Dendritic cell treated with granulocyte-macrophage colony-stimulating factor and Interleukin-4, amounts not matched to agents 40 ng/mL and 50 ng/mL, for 4 days (primary cell): ENCODE data around the gene KLHL26.
A peak's percentile ranks its signal among the peaks of the same experiment; 100 is the strongest.
"Not testable (repeated sequence)": the region's sequence is repeated elsewhere in the genome, so short reads cannot be mapped to it uniquely, and the experiment has no call there.

ENCODE experiments used
- H3K27ac Mint-ChIP-seq: one replicate; pipeline ENCODE4 v1.8.0; 2022; ENCODE audit warnings: mild to moderate bottlenecking, mixed read lengths
- H3K27me3 Mint-ChIP-seq: one replicate; pipeline ENCODE4 v1.8.0; 2022; ENCODE audit warnings: mild to moderate bottlenecking, mixed read lengths
- H3K36me3 Mint-ChIP-seq: one replicate; pipeline ENCODE4 v1.8.0; 2022; ENCODE audit warnings: low read depth, mixed read lengths
- H3K4me1 Mint-ChIP-seq: one replicate; pipeline ENCODE4 v1.8.0; 2022; ENCODE audit warnings: low read depth, mixed read lengths
- H3K4me3 Mint-ChIP-seq: one replicate; pipeline ENCODE4 v1.8.0; 2022; ENCODE audit warnings: mild to moderate bottlenecking, moderate library complexity, mixed read lengths
- H3K9me3 Mint-ChIP-seq: one replicate; pipeline ENCODE4 v1.8.0; 2022; ENCODE audit warnings: mixed read lengths
- intact Hi-C: fragments of 100-400 bp; cut with micrococcal nuclease; formaldehyde crosslinking; loops from one replicate; pipeline ENCODE4 v1.15.0; 2022

The KLHL26 gene

GRCh38 chr19:18636969-18637629 lies at the start of gene KLHL26:
TSS of gene KLHL26 (plus strand) at chr19:18637028. CDS start at chr19:18637055, 27 bp downstream.
- peak within 1 kb of the TSS; percentile 87 for H3K4me3 Mint-ChIP-seq
- peaks cover 5% of the 10 kb centered on the region for H3K36me3 Mint-ChIP-seq
- no peaks in the 10 kb centered on the region for H3K9me3 Mint-ChIP-seq
- H3K27me3 Mint-ChIP-seq, result peaks cover 24% of the 10 kb centered on the region
- peak within 1 kb of the TSS; percentile 88 for H3K27ac Mint-ChIP-seq
- intact Hi-C loops, result loop anchor here (1.0 to 2.0 kb wide), 2 partner anchors 46 to 115 kb away; partner anchors contain the start of genes CRTC1 and ELL
- peaks cover 40% of the 10 kb centered on the region for H3K4me1 Mint-ChIP-seq

DNA sequence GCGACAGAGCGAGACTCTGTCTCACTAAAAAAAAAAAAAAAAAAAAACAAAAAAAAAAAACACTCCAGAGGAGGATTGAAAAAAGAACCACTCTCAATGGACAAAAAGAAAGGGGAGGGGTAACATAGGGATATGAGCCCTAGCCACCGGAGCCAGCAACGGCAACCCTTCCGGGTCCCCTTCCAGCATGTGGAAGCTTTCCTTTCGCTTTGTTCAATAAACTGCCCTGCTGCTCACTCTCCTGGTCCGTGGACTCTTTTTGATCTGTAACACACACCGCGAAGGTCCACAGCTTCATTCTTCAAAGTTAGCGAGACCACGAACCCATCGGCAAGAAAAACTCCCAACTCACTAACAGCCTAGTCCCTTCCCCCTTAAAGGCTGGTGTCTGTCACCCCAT lies 49.3 kb upstream of the KLHL26 start:
- H3K27ac Mint-ChIP-seq, result peak overlapping the region; percentile 91
- H3K36me3 Mint-ChIP-seq, result peaks cover 36% of the 10 kb centered on the region
- H3K9me3 Mint-ChIP-seq, result no peaks in the 10 kb centered on the region

DNA sequence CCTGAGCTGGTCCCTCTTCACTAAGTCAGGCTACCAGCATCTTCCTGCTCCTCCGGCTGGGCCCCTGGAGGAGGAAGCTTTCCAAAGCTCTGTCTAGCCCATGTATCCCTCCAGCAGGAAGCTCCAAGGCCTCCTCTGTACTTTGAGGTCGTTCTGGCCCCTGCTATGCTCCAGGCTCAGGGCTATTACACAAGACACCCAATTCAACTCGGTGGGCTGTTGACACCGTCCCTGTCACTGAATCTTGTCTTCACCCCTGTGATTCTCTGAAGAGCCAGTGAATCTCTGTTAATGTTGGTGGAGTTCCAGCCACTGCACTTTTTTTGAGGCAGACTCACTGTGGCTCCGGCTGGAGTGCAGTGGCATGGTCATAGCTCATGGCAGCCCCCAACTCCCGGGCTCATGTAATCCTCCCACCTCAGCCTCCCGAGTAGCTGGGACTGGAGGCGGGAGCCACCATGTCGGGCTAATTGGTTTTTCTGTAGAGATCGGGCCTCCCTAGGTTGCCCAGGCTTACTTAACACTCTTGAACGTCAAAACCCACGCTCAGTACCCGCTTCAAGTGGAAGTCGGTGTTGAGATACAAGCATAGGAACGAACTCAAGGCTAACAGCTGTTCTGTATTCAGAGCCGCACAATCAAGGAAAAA lies 48.7 kb upstream of the KLHL26 start:
- Mint-ChIP-seq H3K36me3 (peaks cover 41% of the 10 kb centered on the region), H3K4me1 (peaks cover 55% of the 10 kb centered on the region), H3K4me3 (peak overlapping the region; percentile 88), H3K27ac (peak overlapping the region; percentile 91), H3K9me3 (no peaks in the 10 kb centered on the region), H3K27me3 (no peaks in the 10 kb centered on the region)
- intact Hi-C loops, result loop anchor here (2.0 to 5.0 kb wide), 4 partner anchors 15 to 259 kb away; partner anchors contain the start of gene ELL

More for the DNA sequence above, 49.3 kb upstream of the KLHL26 start:
- no peaks in the 10 kb centered on the region for H3K27me3 Mint-ChIP-seq
- intact Hi-C loops, result loop anchor here (5.0 kb wide), 3 partner anchors 65 to 260 kb away; partner anchors contain the start of gene ELL
- peak overlapping the region; percentile 88 for H3K4me3 Mint-ChIP-seq
- H3K4me1 Mint-ChIP-seq, result peaks cover 51% of the 10 kb centered on the region

DNA sequence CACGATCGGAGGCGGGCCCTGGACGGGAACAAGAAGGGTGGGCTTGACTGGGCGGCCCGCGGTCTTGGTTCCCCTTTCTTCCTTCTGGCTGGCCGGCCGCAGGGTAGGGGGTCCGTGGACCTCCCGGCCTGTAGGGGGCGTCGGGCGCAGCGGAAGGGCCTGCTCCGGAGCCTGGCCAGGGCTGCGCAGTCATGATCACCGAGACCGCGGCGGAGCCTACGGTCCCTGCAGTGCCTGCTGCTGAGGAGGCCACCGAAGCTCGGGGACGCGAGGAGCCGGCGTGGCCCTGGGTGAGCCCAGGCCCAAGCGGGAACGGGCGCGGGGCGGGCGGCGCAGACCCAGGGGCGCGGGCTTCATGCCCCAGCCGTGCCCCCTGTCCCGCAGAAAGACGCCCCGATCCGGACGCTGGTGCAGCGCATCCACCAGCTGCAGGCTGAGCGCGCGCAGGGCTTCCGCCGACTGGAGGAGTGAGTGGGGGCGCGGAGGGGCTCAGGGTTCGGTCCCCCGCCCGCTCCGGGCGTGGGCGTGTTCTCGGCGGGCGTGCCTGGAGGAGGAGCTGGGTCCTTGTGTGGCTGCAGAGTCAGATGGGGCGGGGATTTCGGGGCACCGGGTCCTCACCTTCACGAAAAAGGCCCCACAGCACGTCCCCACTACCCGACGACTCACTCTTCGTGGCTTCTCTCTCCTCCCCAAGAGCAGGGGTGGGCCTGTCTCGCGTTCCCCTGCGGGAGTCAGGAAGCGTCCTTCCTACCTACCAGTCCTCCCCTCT lies 48.0 kb upstream of the KLHL26 start, which contains the start of gene REX1BD:
Gene REX1BD (plus strand): TSS at position 188 of the 769 bp plus-strand sequence. CDS start 4 bp downstream, at position 192.
- Mint-ChIP-seq H3K4me3 (peak within 1 kb of the TSS; percentile 88), H3K4me1 (peaks cover 62% of the 10 kb centered on the region), H3K36me3 (peaks cover 44% of the 10 kb centered on the region), H3K9me3 (no peaks in the 10 kb centered on the region), H3K27ac (peak within 1 kb of the TSS; percentile 91), H3K27me3 (no peaks in the 10 kb centered on the region)
- intact Hi-C loops, result loop anchor here (2.0 to 5.0 kb wide), 4 partner anchors 16 to 259 kb away; partner anchors contain the start of gene ELL

DNA sequence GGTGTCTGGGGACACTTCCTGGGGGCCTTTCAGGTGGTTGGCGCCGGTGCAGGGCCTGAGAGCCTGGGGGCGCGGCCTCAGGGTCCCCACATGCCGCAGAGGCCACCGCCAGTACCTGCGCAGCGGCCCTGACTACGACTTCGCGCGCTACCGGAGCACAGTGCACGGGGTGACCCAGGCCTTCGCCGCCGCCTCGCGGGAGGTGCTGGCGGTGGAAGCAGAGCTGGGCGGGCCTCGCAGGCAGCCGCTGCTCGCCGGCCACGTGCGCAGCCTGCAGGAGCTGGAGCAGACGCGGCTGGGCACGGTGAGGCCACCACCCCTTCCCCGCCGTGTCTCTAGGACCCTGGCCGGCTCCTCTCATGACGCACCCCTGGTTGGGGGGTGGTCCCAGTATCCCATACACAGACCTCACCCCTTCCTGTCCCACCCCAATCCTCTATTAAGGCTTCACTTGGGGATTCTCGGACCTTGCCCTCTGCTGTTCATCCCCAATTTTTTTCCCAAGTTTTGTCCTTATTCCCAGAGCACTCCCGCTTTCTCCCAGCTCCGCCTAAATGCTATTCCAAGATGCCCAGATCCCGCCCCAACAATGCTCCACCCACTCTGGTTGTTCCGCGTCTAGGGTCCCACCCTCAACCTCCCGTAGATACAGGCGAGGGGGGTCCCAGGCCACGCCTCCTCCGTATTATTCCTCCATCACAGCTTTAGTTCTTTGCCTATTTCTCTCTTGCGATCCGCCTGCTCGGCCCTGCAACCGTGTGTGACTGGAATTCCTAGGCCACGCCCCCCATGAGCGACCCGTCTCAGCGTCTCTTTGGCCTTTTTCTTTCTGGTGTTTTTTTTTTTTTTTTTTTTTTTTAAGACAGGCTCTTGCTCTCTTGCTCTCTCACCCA lies 47.2 kb upstream of the KLHL26 start:
- Mint-ChIP-seq H3K36me3 (peaks cover 44% of the 10 kb centered on the region), H3K4me1 (peaks cover 70% of the 10 kb centered on the region), H3K27ac (peak overlapping the region; percentile 91), H3K9me3 (no peaks in the 10 kb centered on the region), H3K4me3 (peak overlapping the region; percentile 88), H3K27me3 (peaks cover 2% of the 10 kb centered on the region)
- intact Hi-C loops, result loop anchor here (2.0 to 10.0 kb wide), 5 partner anchors 17 to 258 kb away; partner anchors contain the start of gene ELL

GRCh38 chr19:18590273-18591272 lies 46.3 kb upstream of the KLHL26 start:
- H3K27ac Mint-ChIP-seq, result peak overlapping the region; percentile 91
- H3K4me3 Mint-ChIP-seq, result peak overlapping the region; percentile 88
- H3K4me1 Mint-ChIP-seq, result peaks cover 73% of the 10 kb centered on the region
- no peaks in the 10 kb centered on the region for H3K9me3 Mint-ChIP-seq
- intact Hi-C loops, result loop anchor here (10.0 kb wide), 1 partner anchor 84 kb away; no protein-coding TSS in a partner anchor
- H3K36me3 Mint-ChIP-seq, result peaks cover 44% of the 10 kb centered on the region
- H3K27me3 Mint-ChIP-seq, result peaks cover 9% of the 10 kb centered on the region

DNA sequence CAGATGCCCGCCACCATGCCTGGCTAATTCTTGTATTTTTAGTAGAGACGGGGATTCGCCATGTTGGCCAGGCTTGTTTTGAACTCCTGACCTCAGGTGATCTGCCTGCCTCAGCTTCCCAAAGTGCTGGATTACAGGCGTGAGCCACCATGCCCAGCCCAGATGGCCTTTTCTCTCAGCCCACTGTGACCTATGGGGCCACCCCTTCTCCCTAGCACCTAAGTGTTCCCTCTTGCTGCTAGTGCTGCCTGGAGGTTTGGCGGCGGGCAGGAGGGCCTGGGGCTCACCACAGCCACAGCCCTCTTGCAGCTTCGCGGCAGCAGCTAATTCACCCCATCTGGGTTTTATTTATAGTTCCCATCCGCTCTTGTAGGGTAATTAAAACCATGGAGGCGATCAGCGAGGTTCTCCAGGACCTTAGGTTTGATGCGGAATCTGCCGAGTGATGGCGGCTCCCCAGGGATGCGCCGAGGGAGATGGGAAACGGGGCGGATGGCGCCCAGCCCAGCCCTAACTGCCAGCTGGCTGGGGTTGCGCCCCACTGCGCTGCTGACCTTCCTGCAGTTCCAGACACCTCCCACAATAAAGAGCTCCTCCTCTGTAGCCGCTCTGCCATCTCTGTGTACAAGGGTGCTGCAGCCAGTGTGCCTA lies 45.0 kb upstream of the KLHL26 start:
- no peak overlapping the region for H3K27ac Mint-ChIP-seq
- intact Hi-C loops, result loop anchor here (10.0 kb wide), 1 partner anchor 83 kb away; no protein-coding TSS in a partner anchor
- H3K27me3 Mint-ChIP-seq, result peaks cover 19% of the 10 kb centered on the region
- H3K36me3 Mint-ChIP-seq, result peaks cover 44% of the 10 kb centered on the region
- no peak overlapping the region for H3K4me3 Mint-ChIP-seq
- peaks cover 72% of the 10 kb centered on the region for H3K4me1 Mint-ChIP-seq
- no peaks in the 10 kb centered on the region for H3K9me3 Mint-ChIP-seq

DNA sequence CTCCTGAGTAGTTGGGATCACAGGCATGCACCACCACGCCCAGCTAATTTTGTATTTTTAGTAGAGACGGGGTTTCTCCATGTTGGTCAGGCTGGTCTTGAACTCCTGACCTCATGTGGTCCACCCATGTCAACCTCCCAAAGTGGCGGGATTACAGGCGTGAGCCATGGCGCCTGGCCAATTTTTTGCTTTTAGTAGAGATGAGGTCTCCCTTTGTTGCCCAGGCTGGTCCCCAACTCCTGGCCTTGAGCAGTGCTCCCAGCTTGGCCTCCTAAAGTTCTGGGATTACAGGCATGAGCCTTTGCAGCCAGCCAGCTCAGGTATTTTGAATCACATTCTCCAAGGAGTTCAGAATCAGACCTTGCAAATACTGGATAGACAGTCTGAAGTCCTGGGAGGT lies 44.1 kb upstream of the KLHL26 start:
- H3K9me3 Mint-ChIP-seq, H3K27ac Mint-ChIP-seq, H3K4me3 Mint-ChIP-seq: not testable (repeated sequence)
- peaks cover 22% of the 10 kb centered on the region for H3K27me3 Mint-ChIP-seq
- intact Hi-C loops, result loop anchor here (10.0 kb wide), 1 partner anchor 82 kb away; no protein-coding TSS in a partner anchor
- H3K4me1 Mint-ChIP-seq, result peaks cover 68% of the 10 kb centered on the region
- peaks cover 44% of the 10 kb centered on the region for H3K36me3 Mint-ChIP-seq

GRCh38 chr19:18593367-18594095 lies 43.3 kb upstream of the KLHL26 start:
- intact Hi-C loops, result loop anchor here (10.0 kb wide), 1 partner anchor 81 kb away; no protein-coding TSS in a partner anchor

GRCh38 chr19:18594096-18594823 lies 42.6 kb upstream of the KLHL26 start:
- H3K9me3 Mint-ChIP-seq, result no peaks in the 10 kb centered on the region
- peaks cover 59% of the 10 kb centered on the region for H3K4me1 Mint-ChIP-seq
- H3K27ac Mint-ChIP-seq, result peak overlapping the region; percentile 70
- peak overlapping the region; percentile 74 for H3K4me3 Mint-ChIP-seq
- peaks cover 41% of the 10 kb centered on the region for H3K36me3 Mint-ChIP-seq
- intact Hi-C loops, result loop anchor here (10.0 kb wide), 1 partner anchor 81 kb away; no protein-coding TSS in a partner anchor
- H3K27me3 Mint-ChIP-seq, result peaks cover 37% of the 10 kb centered on the region

More at GRCh38 chr19:18593367-18594095, 43.3 kb upstream of the KLHL26 start:
- Mint-ChIP-seq H3K36me3 (peaks cover 44% of the 10 kb centered on the region), H3K4me3 (peak overlapping the region; percentile 22), H3K27ac (no peak overlapping the region), H3K4me1 (peaks cover 62% of the 10 kb centered on the region), H3K27me3 (peaks cover 30% of the 10 kb centered on the region), H3K9me3 (no peaks in the 10 kb centered on the region)
